Aorta (tissue), 5 donors: Measurements from ENCODE around the gene ZNF519. TPM values are rescaled to one million over a fixed set of nuclear protein-coding genes. Genes with fewer than 3 reads are reported as not detected.
A peak's percentile ranks its signal among the peaks of the same experiment; 100 is the strongest.

Experiments used
- ATAC-seq: fragments of 200-7000 bp; cut with Tn5 transposase; one replicate; pipeline ENCODE4 v1.9.1; 2022; ENCODE audit warnings: moderate library complexity; ENCODE audit not compliant: low FRiP score
- DNase-seq, 2 donors: peaks; one replicate each; pipeline ENCODE4 v3.0.0-alpha.2; 2020
- H3K27ac ChIP-seq, 2 donors: one replicate each; pipeline ENCODE4 v1.5.1; 2013; ENCODE audit warnings: low read length in 2 of 2, mild to moderate bottlenecking in 2 of 2, moderate library complexity in 2 of 2, control low read depth in 1 of 2, inconsistent platforms in 1 of 2, low read depth in 1 of 2
- H3K27me3 ChIP-seq, 2 donors: one replicate each; pipeline ENCODE4 v1.6.1; 2013; ENCODE audit warnings: control low read depth in 1 of 2, low read length in 1 of 2, mild to moderate bottlenecking in 1 of 2, moderate library complexity in 1 of 2; ENCODE audit not compliant: insufficient read depth in 2 of 2, control insufficient read depth in 1 of 2
- H3K36me3 ChIP-seq, 2 donors: one replicate each; pipeline ENCODE4 v1.6.1; 2013; ENCODE audit warnings: control low read depth in 1 of 2, low read length in 1 of 2, mild to moderate bottlenecking in 1 of 2; ENCODE audit not compliant: insufficient read depth in 2 of 2, control insufficient read depth in 1 of 2
- H3K4me1 ChIP-seq, 2 donors: one replicate each; pipeline ENCODE4 v1.6.1; 2013; ENCODE audit warnings: low read length in 2 of 2, control low read depth in 1 of 2, mild to moderate bottlenecking in 1 of 2, moderate library complexity in 1 of 2; ENCODE audit not compliant: insufficient read depth in 2 of 2, control insufficient read depth in 1 of 2
- H3K4me3 ChIP-seq, 2 donors: one replicate each; pipeline ENCODE4 v1.5.1; 2013; ENCODE audit warnings: low read length in 2 of 2, control low read depth in 1 of 2, mild to moderate bottlenecking in 1 of 2
- H3K9me3 ChIP-seq: one replicate; pipeline ENCODE4 v1.6.1; 2013; ENCODE audit warnings: mild to moderate bottlenecking, low read length; ENCODE audit not compliant: control insufficient read depth
- WGBS, 2 donors: extraction: QIAGEN DNeasy Blood & Tissue Kit; methylation state at CpG; one replicate each; pipeline ENCODE4 v1.1.7; 2013; 5-methylcytosine and 5-hydroxymethylcytosine counted together
- intact Hi-C, 2 donors: fragments of 100-400 bp; cut with DNase I; formaldehyde crosslinking; loops; one replicate each; pipeline versions ENCODE4 v1.14.2 to v1.15.0; 2022
- polyA plus RNA-seq, 2 donors: library from polyadenylated mRNA; stranded (reverse); fragments of 200-250 nt; gene quantifications; one replicate each; pipeline ENCODE4 v1.2.3, GENCODE V29; 2013
- total RNA-seq, 2 donors: library from RNA; stranded (reverse); fragmentation: NEBNext Ultra II Directional; extraction: Animal tissue kit (Norgen Biotek cat#: 25700); gene quantifications; one replicate each; pipeline ENCODE4 v1.2.1, GENCODE V29; 2021
- donor health status: healthy with polysubstance abuse.
- donor health status: Bipolar disorder and iron deficiency.
- donor health status: DM: no; HTN: no; CAD: no.
- donor health status: DM: no; HTN: no; CAD: no.
- donor health status: DM: yes; HTN: yes; CAD: no.

The ZNF519 gene
- total and polyA plus RNA-seq, 4 donors = 2.6 to 10.0 (median 4.8) TPM

- no peak for ATAC-seq
- H3K27ac ChIP-seq = no peak overlapping the region
- no peaks in the 10 kb centered on the region for H3K4me1 ChIP-seq
- intact Hi-C loops = no loop called here
- WGBS, 2 donors = 90 to 94% methylated on average over 7 of the region's 7 CpGs
- no peaks in the 10 kb centered on the region for H3K27me3 ChIP-seq
- no peaks in the 10 kb centered on the region for H3K36me3 ChIP-seq
- no peak overlapping the region for H3K4me3 ChIP-seq
- no peaks in the 10 kb centered on the region for H3K9me3 ChIP-seq
- no peak for DNase-seq
Observed at GRCh38 chr18:14092625-14093306, 39.5 kb downstream of the ZNF519 start.

- DNase-seq (no peak), ATAC-seq (no peak)
- Histone ChIP-seq H3K9me3 (no peaks in the 10 kb centered on the region), H3K4me3 (no peak overlapping the region), H3K36me3 (no peaks in the 10 kb centered on the region), H3K4me1 (no peaks in the 10 kb centered on the region), H3K27ac (no peak overlapping the region), H3K27me3 (no peaks in the 10 kb centered on the region)
- 85 to 87% methylated on average over 10 of the region's 10 CpGs for WGBS, 2 donors
- intact Hi-C loops = loop anchor here in 1 of 2 donors (5.0 kb wide), 1 partner anchor 267 kb away; the partner anchor contains the start of gene MC5R
Observed at GRCh38 chr18:14089781-14090180, 42.5 kb downstream of the ZNF519 start.

- no peaks in the 10 kb centered on the region for H3K4me1 ChIP-seq
- H3K27ac ChIP-seq = no peak overlapping the region
- intact Hi-C loops = loop anchor here in 1 of 2 donors (5.0 kb wide), 1 partner anchor 267 kb away; the partner anchor contains the start of gene MC5R
- DNase-seq (no peak), ATAC-seq (no peak)
- 93 to 95% methylated on average over 2 of the region's 2 CpGs for whole genome bisulfite sequencing, 2 donors
- H3K36me3 ChIP-seq = no peaks in the 10 kb centered on the region
- H3K9me3 ChIP-seq = no peaks in the 10 kb centered on the region
- no peaks in the 10 kb centered on the region for H3K27me3 ChIP-seq
- H3K4me3 ChIP-seq = no peak overlapping the region
Observed at GRCh38 chr18:14089191-14089590, 43.0 kb downstream of the ZNF519 start.

GRCh38 chr18:14086458-14087231, 45.6 kb downstream of the ZNF519 start:
- H3K4me3 ChIP-seq = no peak overlapping the region
- no peaks in the 10 kb centered on the region for H3K9me3 ChIP-seq
- H3K4me1 ChIP-seq = no peaks in the 10 kb centered on the region
- ATAC-seq (peak; percentile 28), DNase-seq (no peak)
- H3K27ac ChIP-seq = no peak overlapping the region
- no peaks in the 10 kb centered on the region for H3K27me3 ChIP-seq
- 29 to 31% methylated on average over 9 of the region's 9 CpGs for WGBS, 2 donors
- H3K36me3 ChIP-seq = no peaks in the 10 kb centered on the region
- intact Hi-C loops = loop anchor here in 1 of 2 donors (5.0 kb wide), 1 partner anchor 264 kb away; the partner anchor contains the start of gene MC5R

GRCh38 chr18:14085770-14086457, 46.3 kb downstream of the ZNF519 start:
- ATAC-seq (peak; percentile 45), DNase-seq (no peak)
- H3K4me3 ChIP-seq = no peak overlapping the region
- H3K27ac ChIP-seq = no peak overlapping the region
- no peaks in the 10 kb centered on the region for H3K27me3 ChIP-seq
- H3K4me1 ChIP-seq = no peaks in the 10 kb centered on the region
- 70 to 77% methylated on average over 9 of the region's 9 CpGs for WGBS, 2 donors
- intact Hi-C loops = loop anchor here in 1 of 2 donors (5.0 kb wide), 1 partner anchor 264 kb away; the partner anchor contains the start of gene MC5R
- no peaks in the 10 kb centered on the region for H3K36me3 ChIP-seq
- no peaks in the 10 kb centered on the region for H3K9me3 ChIP-seq

- H3K4me3 ChIP-seq = no peak overlapping the region
- H3K27me3 ChIP-seq = no peaks in the 10 kb centered on the region
- H3K27ac ChIP-seq = no peak overlapping the region
- no peaks in the 10 kb centered on the region for H3K36me3 ChIP-seq
- H3K9me3 ChIP-seq = no peaks in the 10 kb centered on the region
- H3K4me1 ChIP-seq = no peaks in the 10 kb centered on the region
- ATAC-seq = no peak
- DNase-seq = no peak
- intact Hi-C loops = no loop called here
- 93 to 96% methylated on average over 3 of the region's 3 CpGs for WGBS, 2 donors
Observed at GRCh38 chr18:14075196-14075595, 57.0 kb downstream of the ZNF519 start.

GRCh38 chr18:14074187-14074586, 58.0 kb downstream of the ZNF519 start:
- DNase-seq (no peak), ATAC-seq (no peak)
- H3K36me3 ChIP-seq = no peaks in the 10 kb centered on the region
- no peak overlapping the region for H3K4me3 ChIP-seq
- intact Hi-C loops = no loop called here
- 93 to 96% methylated on average over 5 of the region's 5 CpGs for WGBS, 2 donors
- H3K27me3 ChIP-seq = no peaks in the 10 kb centered on the region
- no peak overlapping the region for H3K27ac ChIP-seq
- no peaks in the 10 kb centered on the region for H3K9me3 ChIP-seq
- H3K4me1 ChIP-seq = no peaks in the 10 kb centered on the region

- peaks cover 8% of the 10 kb centered on the region for H3K9me3 ChIP-seq
- no peaks in the 10 kb centered on the region for H3K27me3 ChIP-seq
- no peaks in the 10 kb centered on the region for H3K4me1 ChIP-seq
- DNase-seq (no peak), ATAC-seq (no peak)
- intact Hi-C loops = no loop called here
- no peak overlapping the region for H3K27ac ChIP-seq
- no peaks in the 10 kb centered on the region for H3K36me3 ChIP-seq
- 78 to 79% methylated on average over 4 of the region's 4 CpGs for WGBS, 2 donors
- H3K4me3 ChIP-seq = no peak overlapping the region
Observed at GRCh38 chr18:14053661-14054060, 78.6 kb downstream of the ZNF519 start.
